Measurements from ENCODE around the gene AGXT.

The AGXT gene

GRCh38 chr2:240925191-240925567, 56.6 kb downstream of the AGXT start:
- ChIA-PET POLR2A (no interaction called here), CTCF (no interaction called here)
- Histone ChIP-seq H3K36me3 (ENCODE audit: control insufficient read depth in 4 of 4, insufficient read depth in 4 of 4, low read length in 3 of 4) (no peaks in the 10 kb centered on the region), H3K27ac (ENCODE audit: insufficient read depth in 1 of 2, low read depth in 1 of 2, low read length in 2 of 2, poor library complexity in 1 of 2, severe bottlenecking in 2 of 2) (no peak overlapping the region), H3K9me3 (ENCODE audit: control extremely low read depth in 1 of 5, control insufficient read depth in 4 of 5, insufficient read depth in 2 of 5, low read depth in 1 of 5, low read length in 4 of 5) (no peaks in the 10 kb centered on the region), H3K27me3 (replicated peaks in 2 of 5; ENCODE audit: control insufficient read depth in 4 of 5, insufficient read depth in 5 of 5, low read length in 4 of 5) (peaks cover 0 to 8% (median 0%) of the 10 kb centered on the region in 5 experiments), H3K4me3 (ENCODE audit: control insufficient read depth in 1 of 7, extremely low read depth in 1 of 7, insufficient read depth in 4 of 7, low read depth in 2 of 7, low read length in 6 of 7) (no peak overlapping the region), H3K4me1 (ENCODE audit: control extremely low read depth in 1 of 4, control insufficient read depth in 4 of 4, insufficient read depth in 4 of 4, low read length in 3 of 4) (no peaks in the 10 kb centered on the region)
- 88% methylated on average over 10 of the region's 14 CpGs for WGBS (ENCODE audit: insufficient coverage)
- DNase-seq: peak in 2 of 3 donors; percentile 39 to 53

- ChIA-PET POLR2A (no interaction called here), CTCF (interaction anchor here (1.5 kb wide), 1 partner anchor 12 kb away, joined by 5 read pairs; no protein-coding TSS in a partner anchor)
- no peak for DNase-seq
- H3K4me3 ChIP-seq (ENCODE audit: control insufficient read depth in 1 of 7, extremely low read depth in 1 of 7, insufficient read depth in 4 of 7, low read depth in 2 of 7, low read length in 6 of 7): no peak overlapping the region
- no peaks in the 10 kb centered on the region for H3K36me3 ChIP-seq (ENCODE audit: control insufficient read depth in 4 of 4, insufficient read depth in 4 of 4, low read length in 3 of 4)
- H3K27me3 ChIP-seq (replicated peaks in 2 of 5; ENCODE audit: control insufficient read depth in 4 of 5, insufficient read depth in 5 of 5, low read length in 4 of 5): peaks cover 0 to 8% (median 0%) of the 10 kb centered on the region in 5 experiments
- no peaks in the 10 kb centered on the region for H3K4me1 ChIP-seq (ENCODE audit: control extremely low read depth in 1 of 4, control insufficient read depth in 4 of 4, insufficient read depth in 4 of 4, low read length in 3 of 4)
- 95% methylated on average over 29 of the region's 29 CpGs for WGBS (ENCODE audit: insufficient coverage)
- H3K9me3 ChIP-seq (ENCODE audit: control extremely low read depth in 1 of 5, control insufficient read depth in 4 of 5, insufficient read depth in 2 of 5, low read depth in 1 of 5, low read length in 4 of 5): no peaks in the 10 kb centered on the region
- no peak overlapping the region for H3K27ac ChIP-seq (ENCODE audit: insufficient read depth in 1 of 2, low read depth in 1 of 2, low read length in 2 of 2, poor library complexity in 1 of 2, severe bottlenecking in 2 of 2)
Measured at GRCh38 chr2:240925568-240926515, 57.2 kb downstream of the AGXT start.

GRCh38 chr2:240926516-240927389, 58.1 kb downstream of the AGXT start:
- no peak for DNase-seq
- Histone ChIP-seq H3K27me3 (replicated peaks in 2 of 5; ENCODE audit: control insufficient read depth in 4 of 5, insufficient read depth in 5 of 5, low read length in 4 of 5) (peaks cover 0 to 8% (median 0%) of the 10 kb centered on the region in 5 experiments), H3K27ac (ENCODE audit: insufficient read depth in 1 of 2, low read depth in 1 of 2, low read length in 2 of 2, poor library complexity in 1 of 2, severe bottlenecking in 2 of 2) (no peak overlapping the region), H3K4me1 (ENCODE audit: control extremely low read depth in 1 of 4, control insufficient read depth in 4 of 4, insufficient read depth in 4 of 4, low read length in 3 of 4) (no peaks in the 10 kb centered on the region), H3K36me3 (ENCODE audit: control insufficient read depth in 4 of 4, insufficient read depth in 4 of 4, low read length in 3 of 4) (no peaks in the 10 kb centered on the region), H3K9me3 (ENCODE audit: control extremely low read depth in 1 of 5, control insufficient read depth in 4 of 5, insufficient read depth in 2 of 5, low read depth in 1 of 5, low read length in 4 of 5) (no peaks in the 10 kb centered on the region), H3K4me3 (ENCODE audit: control insufficient read depth in 1 of 7, extremely low read depth in 1 of 7, insufficient read depth in 4 of 7, low read depth in 2 of 7, low read length in 6 of 7) (no peak overlapping the region)
- CTCF ChIA-PET: interaction anchor here (0.6 to 1.5 kb wide), 3 partner anchors 13 to 57 kb away, joined by 3 to 5 read pairs (median 3); no protein-coding TSS in a partner anchor
- whole genome bisulfite sequencing (ENCODE audit: insufficient coverage): 78% methylated on average over 36 of the region's 38 CpGs
- POLR2A ChIA-PET: interaction anchor here (0.6 kb wide), 1 partner anchor 653 kb away, joined by 3 read pairs; no protein-coding TSS in a partner anchor

GRCh38 chr2:240927390-240927781, 58.8 kb downstream of the AGXT start:
- Histone ChIP-seq H3K4me3 (ENCODE audit: control insufficient read depth in 1 of 7, extremely low read depth in 1 of 7, insufficient read depth in 4 of 7, low read depth in 2 of 7, low read length in 6 of 7) (no peak overlapping the region), H3K27me3 (replicated peaks in 2 of 5; ENCODE audit: control insufficient read depth in 4 of 5, insufficient read depth in 5 of 5, low read length in 4 of 5) (peaks cover 0 to 8% (median 0%) of the 10 kb centered on the region in 5 experiments), H3K4me1 (ENCODE audit: control extremely low read depth in 1 of 4, control insufficient read depth in 4 of 4, insufficient read depth in 4 of 4, low read length in 3 of 4) (no peaks in the 10 kb centered on the region), H3K9me3 (ENCODE audit: control extremely low read depth in 1 of 5, control insufficient read depth in 4 of 5, insufficient read depth in 2 of 5, low read depth in 1 of 5, low read length in 4 of 5) (no peaks in the 10 kb centered on the region), H3K27ac (ENCODE audit: insufficient read depth in 1 of 2, low read depth in 1 of 2, low read length in 2 of 2, poor library complexity in 1 of 2, severe bottlenecking in 2 of 2) (no peak overlapping the region), H3K36me3 (ENCODE audit: control insufficient read depth in 4 of 4, insufficient read depth in 4 of 4, low read length in 3 of 4) (no peaks in the 10 kb centered on the region)
- ChIA-PET CTCF (interaction anchor here (0.6 to 1.5 kb wide), 3 partner anchors 13 to 57 kb away, joined by 3 to 5 read pairs (median 3); no protein-coding TSS in a partner anchor), POLR2A (interaction anchor here (0.6 kb wide), 1 partner anchor 653 kb away, joined by 3 read pairs; no protein-coding TSS in a partner anchor)
- WGBS (ENCODE audit: insufficient coverage): 94% methylated on average over 7 of the region's 7 CpGs
- no peak for DNase-seq

- peaks cover 0 to 8% (median 0%) of the 10 kb centered on the region in 5 experiments for H3K27me3 ChIP-seq (replicated peaks in 2 of 5; ENCODE audit: control insufficient read depth in 4 of 5, insufficient read depth in 5 of 5, low read length in 4 of 5)
- CTCF ChIA-PET: interaction anchor here (0.9 kb wide), 1 partner anchor 14 kb away, joined by 5 read pairs; no protein-coding TSS in a partner anchor
- 96% methylated on average over 24 of the region's 24 CpGs for WGBS (ENCODE audit: insufficient coverage)
Measured at GRCh38 chr2:240928476-240929363, 60.1 kb downstream of the AGXT start.

GRCh38 chr2:240929364-240930095, 60.9 kb downstream of the AGXT start:
- no peaks in the 10 kb centered on the region for H3K36me3 ChIP-seq (ENCODE audit: control insufficient read depth in 4 of 4, insufficient read depth in 4 of 4, low read length in 3 of 4)
- POLR2A ChIA-PET: no interaction called here
- CTCF ChIA-PET: no interaction called here
- H3K27me3 ChIP-seq (replicated peaks in 2 of 5; ENCODE audit: control insufficient read depth in 4 of 5, insufficient read depth in 5 of 5, low read length in 4 of 5): peaks cover 0 to 8% (median 0%) of the 10 kb centered on the region in 5 experiments
- DNase-seq: no peak
- no peak overlapping the region for H3K27ac ChIP-seq (ENCODE audit: insufficient read depth in 1 of 2, low read depth in 1 of 2, low read length in 2 of 2, poor library complexity in 1 of 2, severe bottlenecking in 2 of 2)
- no peak overlapping the region for H3K4me3 ChIP-seq (ENCODE audit: control insufficient read depth in 1 of 7, extremely low read depth in 1 of 7, insufficient read depth in 4 of 7, low read depth in 2 of 7, low read length in 6 of 7)
- H3K9me3 ChIP-seq (ENCODE audit: control extremely low read depth in 1 of 5, control insufficient read depth in 4 of 5, insufficient read depth in 2 of 5, low read depth in 1 of 5, low read length in 4 of 5): no peaks in the 10 kb centered on the region
- no peaks in the 10 kb centered on the region for H3K4me1 ChIP-seq (ENCODE audit: control extremely low read depth in 1 of 4, control insufficient read depth in 4 of 4, insufficient read depth in 4 of 4, low read length in 3 of 4)
- 98% methylated on average over 6 of the region's 10 CpGs for WGBS (ENCODE audit: insufficient coverage)

More at GRCh38 chr2:240928476-240929363, 60.1 kb downstream of the AGXT start:
- H3K36me3 ChIP-seq (ENCODE audit: control insufficient read depth in 4 of 4, insufficient read depth in 4 of 4, low read length in 3 of 4): no peaks in the 10 kb centered on the region
- H3K4me3 ChIP-seq (ENCODE audit: control insufficient read depth in 1 of 7, extremely low read depth in 1 of 7, insufficient read depth in 4 of 7, low read depth in 2 of 7, low read length in 6 of 7): no peak overlapping the region
- DNase-seq: no peak
- no peaks in the 10 kb centered on the region for H3K9me3 ChIP-seq (ENCODE audit: control extremely low read depth in 1 of 5, control insufficient read depth in 4 of 5, insufficient read depth in 2 of 5, low read depth in 1 of 5, low read length in 4 of 5)
- H3K4me1 ChIP-seq (ENCODE audit: control extremely low read depth in 1 of 4, control insufficient read depth in 4 of 4, insufficient read depth in 4 of 4, low read length in 3 of 4): no peaks in the 10 kb centered on the region
- H3K27ac ChIP-seq (ENCODE audit: insufficient read depth in 1 of 2, low read depth in 1 of 2, low read length in 2 of 2, poor library complexity in 1 of 2, severe bottlenecking in 2 of 2): no peak overlapping the region
- POLR2A ChIA-PET: no interaction called here
